ENCODE measurements around the gene JAG2. TPM values are rescaled to one million over a fixed set of nuclear protein-coding genes. Genes with fewer than 3 reads are reported as not detected.

Gene JAG2
- total RNA-seq, 1 experiment from 2014 or later, result 43.7 TPM

DNA sequence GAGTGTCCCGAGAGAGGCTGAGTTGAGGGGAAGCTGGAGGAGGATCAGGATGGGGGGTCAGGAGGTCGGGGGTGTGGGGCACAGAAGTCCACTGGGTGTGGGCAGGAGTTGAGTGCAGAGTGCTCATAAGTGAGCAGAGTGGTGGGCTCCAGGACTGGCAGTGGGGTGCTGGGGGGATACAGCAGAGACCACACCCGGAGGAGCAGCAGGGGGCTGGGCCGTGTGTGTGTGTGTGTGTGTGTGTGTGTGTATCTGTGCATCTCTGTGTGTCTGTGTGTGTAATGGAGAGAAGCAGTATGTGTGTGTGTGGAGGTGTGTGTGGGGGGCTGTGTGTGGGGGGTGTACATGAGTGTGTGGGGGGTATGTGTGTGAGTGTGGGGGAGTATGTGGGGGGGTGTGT, 17.4 kb upstream of the JAG2 start:
- no peak overlapping the region for H3K4me3 ChIP-seq (ENCODE audit: low read depth in 2 of 2, low read length in 2 of 2)
- no peaks in the 10 kb centered on the region; the same call in 1 of the 2 replicates for H3K4me1 ChIP-seq (ENCODE audit: control insufficient read depth, insufficient read depth, low read length)
- no TSS peak for BruUV-seq (replicated peaks)
- H3K36me3 ChIP-seq (ENCODE audit: control insufficient read depth, insufficient read depth, low read length), result no peaks in the 10 kb centered on the region
- ChIA-PET CTCF (interaction anchor here (0.6 kb wide), 3 partner anchors 21 to 290 kb away, joined by 4 to 9 read pairs (median 4); no protein-coding TSS in a partner anchor), POLR2A (no interaction called here)
- intact Hi-C loops (cut with micrococcal nuclease; ENCODE audit: unreplicated experiment), result no loop called here
- TF ChIP-seq SIN3A (IDR thresholded peaks at IDR 0.05; ENCODE audit: borderline replicate concordance, insufficient read depth, low read depth, low read length) (no peak), TCF7L2 (IDR thresholded peaks at IDR 0.05; ENCODE audit: low read depth, low read length) (no peak), POLR2AphosphoS5 (IDR thresholded peaks at IDR 0.05; ENCODE audit: low read depth, low read length) (no peak)
- TF ChIP-seq, protein P1, sequence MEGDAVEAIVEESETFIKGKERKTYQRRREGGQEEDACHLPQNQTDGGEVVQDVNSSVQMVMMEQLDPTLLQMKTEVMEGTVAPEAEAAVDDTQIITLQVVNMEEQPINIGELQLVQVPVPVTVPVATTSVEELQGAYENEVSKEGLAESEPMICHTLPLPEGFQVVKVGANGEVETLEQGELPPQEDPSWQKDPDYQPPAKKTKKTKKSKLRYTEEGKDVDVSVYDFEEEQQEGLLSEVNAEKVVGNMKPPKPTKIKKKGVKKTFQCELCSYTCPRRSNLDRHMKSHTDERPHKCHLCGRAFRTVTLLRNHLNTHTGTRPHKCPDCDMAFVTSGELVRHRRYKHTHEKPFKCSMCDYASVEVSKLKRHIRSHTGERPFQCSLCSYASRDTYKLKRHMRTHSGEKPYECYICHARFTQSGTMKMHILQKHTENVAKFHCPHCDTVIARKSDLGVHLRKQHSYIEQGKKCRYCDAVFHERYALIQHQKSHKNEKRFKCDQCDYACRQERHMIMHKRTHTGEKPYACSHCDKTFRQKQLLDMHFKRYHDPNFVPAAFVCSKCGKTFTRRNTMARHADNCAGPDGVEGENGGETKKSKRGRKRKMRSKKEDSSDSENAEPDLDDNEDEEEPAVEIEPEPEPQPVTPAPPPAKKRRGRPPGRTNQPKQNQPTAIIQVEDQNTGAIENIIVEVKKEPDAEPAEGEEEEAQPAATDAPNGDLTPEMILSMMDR (IDR thresholded peaks at IDR 0.05), result no peak
- TF ChIP-seq, protein P2, sequence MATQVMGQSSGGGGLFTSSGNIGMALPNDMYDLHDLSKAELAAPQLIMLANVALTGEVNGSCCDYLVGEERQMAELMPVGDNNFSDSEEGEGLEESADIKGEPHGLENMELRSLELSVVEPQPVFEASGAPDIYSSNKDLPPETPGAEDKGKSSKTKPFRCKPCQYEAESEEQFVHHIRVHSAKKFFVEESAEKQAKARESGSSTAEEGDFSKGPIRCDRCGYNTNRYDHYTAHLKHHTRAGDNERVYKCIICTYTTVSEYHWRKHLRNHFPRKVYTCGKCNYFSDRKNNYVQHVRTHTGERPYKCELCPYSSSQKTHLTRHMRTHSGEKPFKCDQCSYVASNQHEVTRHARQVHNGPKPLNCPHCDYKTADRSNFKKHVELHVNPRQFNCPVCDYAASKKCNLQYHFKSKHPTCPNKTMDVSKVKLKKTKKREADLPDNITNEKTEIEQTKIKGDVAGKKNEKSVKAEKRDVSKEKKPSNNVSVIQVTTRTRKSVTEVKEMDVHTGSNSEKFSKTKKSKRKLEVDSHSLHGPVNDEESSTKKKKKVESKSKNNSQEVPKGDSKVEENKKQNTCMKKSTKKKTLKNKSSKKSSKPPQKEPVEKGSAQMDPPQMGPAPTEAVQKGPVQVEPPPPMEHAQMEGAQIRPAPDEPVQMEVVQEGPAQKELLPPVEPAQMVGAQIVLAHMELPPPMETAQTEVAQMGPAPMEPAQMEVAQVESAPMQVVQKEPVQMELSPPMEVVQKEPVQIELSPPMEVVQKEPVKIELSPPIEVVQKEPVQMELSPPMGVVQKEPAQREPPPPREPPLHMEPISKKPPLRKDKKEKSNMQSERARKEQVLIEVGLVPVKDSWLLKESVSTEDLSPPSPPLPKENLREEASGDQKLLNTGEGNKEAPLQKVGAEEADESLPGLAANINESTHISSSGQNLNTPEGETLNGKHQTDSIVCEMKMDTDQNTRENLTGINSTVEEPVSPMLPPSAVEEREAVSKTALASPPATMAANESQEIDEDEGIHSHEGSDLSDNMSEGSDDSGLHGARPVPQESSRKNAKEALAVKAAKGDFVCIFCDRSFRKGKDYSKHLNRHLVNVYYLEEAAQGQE (IDR thresholded peaks at IDR 0.05; ENCODE audit: insufficient read depth in 1 of 2, low read depth in 2 of 2, low read length in 1 of 2), result no peak
- DNase-seq (ENCODE audit: low read depth, low spot score) (no peak), ATAC-seq (no peak)
- in situ Hi-C loops (cut with HindIII; ENCODE audit: low pct_unique_long_range_greater_than_20kb, low sequenced_read_pairs), result no loop called here
- no peaks in the 10 kb centered on the region for H3K27me3 ChIP-seq (ENCODE audit: control insufficient read depth, insufficient read depth, low read length)
- H3K9me3 ChIP-seq (ENCODE audit: control insufficient read depth, insufficient read depth, low read depth, low read length), result no peaks in the 10 kb centered on the region
- H3K27ac ChIP-seq (ENCODE audit: low read length), result no peak overlapping the region

DNA sequence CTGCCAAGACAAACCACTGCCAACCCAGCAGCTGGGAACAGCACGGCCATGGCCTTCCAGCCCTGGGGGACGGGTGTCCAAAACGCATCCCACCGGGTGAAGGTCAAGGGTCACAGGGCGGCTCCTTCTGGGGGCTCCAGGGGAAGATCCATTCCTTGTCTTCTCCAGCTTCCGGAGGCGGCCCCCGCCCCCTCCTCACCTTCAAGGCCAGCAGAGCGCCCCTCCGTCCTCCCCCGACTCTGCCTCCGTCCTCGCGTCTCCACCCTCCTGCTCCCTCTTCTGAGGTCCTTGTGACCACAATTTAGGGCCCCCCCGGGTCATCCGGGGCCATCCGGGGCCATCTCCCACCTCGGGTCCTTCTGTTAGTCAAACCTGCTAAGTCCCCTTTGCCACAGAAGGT, 16.4 kb upstream of the JAG2 start:
- no peak for ATAC-seq
- Histone ChIP-seq H3K4me1 (ENCODE audit: control insufficient read depth, insufficient read depth, low read length) (no peaks in the 10 kb centered on the region), H3K9me3 (ENCODE audit: control insufficient read depth, insufficient read depth, low read depth, low read length) (no peaks in the 10 kb centered on the region), H3K27ac (ENCODE audit: low read length) (no peak overlapping the region), H3K36me3 (ENCODE audit: control insufficient read depth, insufficient read depth, low read length) (no peaks in the 10 kb centered on the region), H3K27me3 (ENCODE audit: control insufficient read depth, insufficient read depth, low read length) (no peaks in the 10 kb centered on the region), H3K4me3 (ENCODE audit: low read depth in 2 of 2, low read length in 2 of 2) (no peak overlapping the region)
- BruUV-seq (replicated peaks), result no TSS peak
- DNase-seq (ENCODE audit: low read depth, low spot score), result no peak
- CTCF ChIA-PET, result interaction anchor here (0.6 kb wide), 2 partner anchors 90 to 289 kb away, joined by 3 to 9 read pairs; no protein-coding TSS in a partner anchor
- in situ Hi-C loops (cut with HindIII; ENCODE audit: low pct_unique_long_range_greater_than_20kb, low sequenced_read_pairs), result no loop called here
- POLR2A ChIA-PET, result no interaction called here
- intact Hi-C loops (cut with micrococcal nuclease; ENCODE audit: unreplicated experiment), result no loop called here
- no peak for TF ChIP-seq POLR2AphosphoS5 (IDR thresholded peaks at IDR 0.05; ENCODE audit: low read depth, low read length)
- TF ChIP-seq, protein P1 (IDR thresholded peaks at IDR 0.05), result no peak
- no peak for TF ChIP-seq SIN3A (IDR thresholded peaks at IDR 0.05; ENCODE audit: borderline replicate concordance, insufficient read depth, low read depth, low read length)
- no peak for TF ChIP-seq TCF7L2 (IDR thresholded peaks at IDR 0.05; ENCODE audit: low read depth, low read length)
- TF ChIP-seq, protein P2 (IDR thresholded peaks at IDR 0.05; ENCODE audit: insufficient read depth in 1 of 2, low read depth in 2 of 2, low read length in 1 of 2), result no peak

All from Panc1 (cell line).